Neural crest cell (in vitro differentiated cells): ENCODE data around the gene CFC1. TPM values are rescaled to one million over a fixed set of nuclear protein-coding genes. Genes with fewer than 3 reads are reported as not detected.
"Not testable (repeated sequence)": the region's sequence is repeated elsewhere in the genome, so short reads cannot be mapped to it uniquely, and the experiment has no call there.

Experiments used
- DNase-seq: peaks from one replicate; pipeline ENCODE4 v3.0.0; 2021; ENCODE audit warnings: low read depth, mixed read lengths, low spot score
- H3K27ac Mint-ChIP-seq: one replicate; pipeline ENCODE4 v1.8.0; 2021; ENCODE audit warnings: mild to moderate bottlenecking, mixed read lengths; ENCODE audit not compliant: unreplicated experiment
- H3K27me3 Mint-ChIP-seq: 2 replicates; pipeline ENCODE4 v1.8.0; 2021; ENCODE audit warnings: low read depth, mild to moderate bottlenecking, mixed read lengths
- H3K36me3 Mint-ChIP-seq: 2 replicates; pipeline ENCODE4 v1.8.0; 2021; ENCODE audit warnings: low read depth, mild to moderate bottlenecking, mixed read lengths
- H3K4me1 Mint-ChIP-seq: 2 replicates; pipeline ENCODE4 v1.8.0; 2021; ENCODE audit warnings: mixed read lengths
- H3K4me3 Mint-ChIP-seq: one replicate; pipeline ENCODE4 v1.8.0; 2021; ENCODE audit warnings: mild to moderate bottlenecking, mixed read lengths
- H3K9me3 Mint-ChIP-seq: 2 replicates; pipeline ENCODE4 v1.8.0; 2021; ENCODE audit warnings: mixed read lengths
- total RNA-seq: library from RNA; stranded (reverse); gene quantifications from 2 replicates; pipeline ENCODE4 v1.2.1, GENCODE V29; 2021

Gene CFC1
- total RNA-seq, 1 donor from 2014 or later: not detected

GRCh38 chr2:130571929-130572328 is 27.4 kb downstream of the CFC1 start:
- not testable (repeated sequence) for H3K4me3 Mint-ChIP-seq

GRCh38 chr2:130566165-130566564 is 33.2 kb downstream of the CFC1 start:
- not testable (repeated sequence) for H3K36me3 Mint-ChIP-seq, H3K4me1 Mint-ChIP-seq, H3K9me3 Mint-ChIP-seq, DNase-seq, H3K27me3 Mint-ChIP-seq, H3K27ac Mint-ChIP-seq, H3K4me3 Mint-ChIP-seq

More at GRCh38 chr2:130571929-130572328, 27.4 kb downstream of the CFC1 start:
- H3K27ac Mint-ChIP-seq, H3K36me3 Mint-ChIP-seq, H3K27me3 Mint-ChIP-seq, DNase-seq, H3K9me3 Mint-ChIP-seq, H3K4me1 Mint-ChIP-seq: not testable (repeated sequence)

GRCh38 chr2:130556441-130556840 is 42.9 kb downstream of the CFC1 start:
- H3K9me3 Mint-ChIP-seq, H3K4me1 Mint-ChIP-seq, H3K36me3 Mint-ChIP-seq, H3K27ac Mint-ChIP-seq, DNase-seq, H3K27me3 Mint-ChIP-seq, H3K4me3 Mint-ChIP-seq: not testable (repeated sequence)

- not testable (repeated sequence) for H3K4me3 Mint-ChIP-seq, H3K27me3 Mint-ChIP-seq, H3K27ac Mint-ChIP-seq, DNase-seq, H3K9me3 Mint-ChIP-seq, H3K36me3 Mint-ChIP-seq, H3K4me1 Mint-ChIP-seq
Measured at GRCh38 chr2:130554178-130554577, 45.2 kb downstream of the CFC1 start.

GRCh38 chr2:130549475-130549874 is 49.9 kb downstream of the CFC1 start:
- H3K36me3 Mint-ChIP-seq, H3K9me3 Mint-ChIP-seq, H3K27me3 Mint-ChIP-seq, H3K4me1 Mint-ChIP-seq, H3K27ac Mint-ChIP-seq, DNase-seq, H3K4me3 Mint-ChIP-seq: not testable (repeated sequence)

- H3K27me3 Mint-ChIP-seq, H3K27ac Mint-ChIP-seq, DNase-seq, H3K36me3 Mint-ChIP-seq, H3K9me3 Mint-ChIP-seq, H3K4me1 Mint-ChIP-seq, H3K4me3 Mint-ChIP-seq: not testable (repeated sequence)
Measured at GRCh38 chr2:130548418-130548817, 51.0 kb downstream of the CFC1 start.

GRCh38 chr2:130544978-130545377 is 54.4 kb downstream of the CFC1 start:
- not testable (repeated sequence) for H3K27ac Mint-ChIP-seq, H3K27me3 Mint-ChIP-seq, H3K4me3 Mint-ChIP-seq, H3K36me3 Mint-ChIP-seq, DNase-seq, H3K9me3 Mint-ChIP-seq, H3K4me1 Mint-ChIP-seq

GRCh38 chr2:130543785-130544528 is 55.4 kb downstream of the CFC1 start:
- H3K36me3 Mint-ChIP-seq, H3K27me3 Mint-ChIP-seq, H3K27ac Mint-ChIP-seq, H3K4me3 Mint-ChIP-seq, DNase-seq, H3K4me1 Mint-ChIP-seq, H3K9me3 Mint-ChIP-seq: not testable (repeated sequence)

GRCh38 chr2:130542789-130543188 is 56.6 kb downstream of the CFC1 start:
- DNase-seq, H3K36me3 Mint-ChIP-seq, H3K27ac Mint-ChIP-seq, H3K4me1 Mint-ChIP-seq, H3K27me3 Mint-ChIP-seq, H3K9me3 Mint-ChIP-seq, H3K4me3 Mint-ChIP-seq: not testable (repeated sequence)

Other genes starting within 250 kb of the CFC1 start
- 30.4 and 31.3 TPM in 2 replicates for gene PTPN18, start 243.5 kb downstream of the CFC1 start, total RNA-seq
- 1.1 and 1.3 TPM in 2 replicates for gene POTEI, start 90.2 kb downstream of the CFC1 start, total RNA-seq
- not detected in 2 replicates for gene CFC1B, start 78.4 kb downstream of the CFC1 start, total RNA-seq
- gene POTEJ, start 11.9 kb upstream of the CFC1 start, total RNA-seq: not detected in 2 replicates
- not detected in 2 replicates for gene GPR148, start 129.5 kb upstream of the CFC1 start, total RNA-seq
- 1.3 and 1.4 TPM in 2 replicates for gene AMER3, start 156.0 kb upstream of the CFC1 start, total RNA-seq
- 20.0 and 22.1 TPM in 2 replicates for gene ARHGEF4, start 237.3 kb upstream of the CFC1 start, total RNA-seq